Lower leg skin (tissue), 3 donors: ENCODE results near the gene LPCAT4.
"Not testable (repeated sequence)": the region's sequence is repeated elsewhere in the genome, so short reads cannot be mapped to it uniquely, and the experiment has no call there.

Experiments used
- POLR2A ChIP-seq, 2 donors: fragments of 450-650 bp; IDR thresholded peaks; one replicate each; pipeline ENCODE4 v1.6.1; 2016 to 2017; ENCODE audit warnings: antibody characterized with exemption in 2 of 2, mild to moderate bottlenecking in 1 of 2, moderate library complexity in 1 of 2
- TF ChIP-seq, protein P1 (sequence below), 3 donors: fragments of 450-650 bp; IDR thresholded peaks; one replicate each; pipeline ENCODE4 v1.5.1; 2016; ENCODE audit warnings: antibody characterized with exemption in 3 of 3, mild to moderate bottlenecking in 3 of 3, moderate library complexity in 2 of 3

DNA sequence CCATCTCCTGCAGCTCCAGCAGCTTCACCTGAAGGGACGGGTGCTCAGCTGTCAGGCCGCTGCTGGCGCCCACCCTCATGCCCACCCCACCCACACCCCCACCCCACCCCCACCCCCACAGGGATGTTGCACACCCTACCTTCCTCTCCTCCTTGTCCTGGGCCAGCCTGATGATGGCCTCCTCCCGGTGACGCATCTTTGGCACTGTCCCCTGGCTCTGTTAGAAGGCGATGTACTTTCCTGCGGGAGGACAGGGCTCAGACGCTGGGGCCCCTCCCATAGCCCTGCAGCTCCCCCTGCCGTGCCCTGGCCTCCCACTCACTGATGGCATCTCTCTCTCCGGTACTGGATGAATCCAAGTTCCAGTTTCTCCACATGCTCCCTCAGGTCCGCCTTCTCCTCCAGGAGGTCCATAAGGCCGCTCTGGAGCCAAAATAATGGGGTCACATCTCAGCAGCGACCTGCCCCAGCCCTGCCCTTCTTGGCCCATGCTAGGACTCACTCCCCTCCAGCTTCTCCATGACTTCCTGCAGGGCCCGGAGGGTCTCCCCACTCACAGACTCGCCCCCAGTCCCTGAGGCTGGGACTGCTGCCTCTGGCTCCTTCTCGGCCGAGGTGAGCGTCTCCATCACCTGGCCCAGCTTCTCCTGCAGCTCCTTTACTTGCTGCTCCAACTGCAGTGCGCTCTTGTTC, 15.0 kb upstream of the LPCAT4 start:
- TF ChIP-seq, protein P1, sequence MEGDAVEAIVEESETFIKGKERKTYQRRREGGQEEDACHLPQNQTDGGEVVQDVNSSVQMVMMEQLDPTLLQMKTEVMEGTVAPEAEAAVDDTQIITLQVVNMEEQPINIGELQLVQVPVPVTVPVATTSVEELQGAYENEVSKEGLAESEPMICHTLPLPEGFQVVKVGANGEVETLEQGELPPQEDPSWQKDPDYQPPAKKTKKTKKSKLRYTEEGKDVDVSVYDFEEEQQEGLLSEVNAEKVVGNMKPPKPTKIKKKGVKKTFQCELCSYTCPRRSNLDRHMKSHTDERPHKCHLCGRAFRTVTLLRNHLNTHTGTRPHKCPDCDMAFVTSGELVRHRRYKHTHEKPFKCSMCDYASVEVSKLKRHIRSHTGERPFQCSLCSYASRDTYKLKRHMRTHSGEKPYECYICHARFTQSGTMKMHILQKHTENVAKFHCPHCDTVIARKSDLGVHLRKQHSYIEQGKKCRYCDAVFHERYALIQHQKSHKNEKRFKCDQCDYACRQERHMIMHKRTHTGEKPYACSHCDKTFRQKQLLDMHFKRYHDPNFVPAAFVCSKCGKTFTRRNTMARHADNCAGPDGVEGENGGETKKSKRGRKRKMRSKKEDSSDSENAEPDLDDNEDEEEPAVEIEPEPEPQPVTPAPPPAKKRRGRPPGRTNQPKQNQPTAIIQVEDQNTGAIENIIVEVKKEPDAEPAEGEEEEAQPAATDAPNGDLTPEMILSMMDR (IDR thresholded peaks at IDR 0.05), result not testable (repeated sequence)
- not testable (repeated sequence) for TF ChIP-seq POLR2A (IDR thresholded peaks at IDR 0.05)
